K562 (cell line): ENCODE measurements around the gene PPP4C. TPM values are rescaled to one million over a fixed set of nuclear protein-coding genes. Genes with fewer than 3 reads are reported as not detected.

Experiments
- ADNP ChIP-seq: fragments of 200-800 bp; sonication (Bioruptor generic); IDR thresholded peaks from 2 replicates; pipeline ENCODE4 v1.6.1; 2016; ENCODE audit warnings: missing genetic modification characterization, missing compliant biosample characterization
- ATF7 ChIP-seq: fragments of 450-650 bp; IDR thresholded peaks from 2 replicates; pipeline ENCODE4 v1.7.1; 2014; ENCODE audit warnings: mild to moderate bottlenecking, moderate library complexity
- CEBPG ChIP-seq, 3 experiments: fragments of 200-800 bp in 1 of 3; sonication (Bioruptor generic) in 1 of 3; sonication (generic) in 1 of 3; formaldehyde crosslinking in 1 of 3; IDR thresholded peaks in 2 of 3; conservative IDR thresholded peaks in 1 of 3; 2 replicates each; pipeline versions ENCODE4 v1.6.1 to v1.8.0; 2016 to 2022; ENCODE audit warnings: missing compliant biosample characterization in 2 of 3, missing genetic modification characterization in 2 of 3, mild to moderate bottlenecking in 1 of 3, missing genetic modification reagents in 1 of 3
- HNRNPUL1 ChIP-seq: fragments of 200-400 bp; formaldehyde crosslinking; IDR thresholded peaks from 2 replicates; pipeline ENCODE4 v1.6.1; 2017; ENCODE audit warnings: low read length
- ILF3 ChIP-seq: fragments of 450-650 bp; IDR thresholded peaks from 2 replicates; pipeline ENCODE4 v1.6.1; 2018; ENCODE audit warnings: antibody characterized with exemption, mild to moderate bottlenecking, moderate library complexity, borderline replicate concordance
- PHTF2 ChIP-seq: fragments of 250-450 bp; sonication (Bioruptor Pico); IDR thresholded peaks from 2 replicates; pipeline ENCODE4 v1.5.0; 2021; ENCODE audit warnings: mild to moderate bottlenecking
- POLR2H ChIP-seq: IDR thresholded peaks from 2 replicates; pipeline ENCODE4 v1.6.1; 2016; ENCODE audit warnings: missing genetic modification characterization, low read depth, mild to moderate bottlenecking, control low read depth, missing compliant biosample characterization, moderate library complexity
- RB1 ChIP-seq: fragments of 450-650 bp; IDR thresholded peaks from 2 replicates; pipeline ENCODE4 v1.6.1; 2017; ENCODE audit warnings: low read depth, mild to moderate bottlenecking
- STAT5A ChIP-seq: IDR thresholded peaks from 2 replicates; pipeline ENCODE4 v1.6.1; 2012; ENCODE audit warnings: low read length, inconsistent platforms, borderline replicate concordance
- STAT5B ChIP-seq: fragments of 250-450 bp; sonication (Bioruptor Pico); IDR thresholded peaks from 2 replicates; pipeline ENCODE4 v1.8.0; 2021; ENCODE audit warnings: mild to moderate bottlenecking, inconsistent platforms
- ZNF174 ChIP-seq: fragments of 250-450 bp; sonication (Bioruptor Pico); IDR thresholded peaks from 2 replicates; pipeline ENCODE4 v1.4.0; 2020; ENCODE audit warnings: mild to moderate bottlenecking
- ZNF274 ChIP-seq: IDR thresholded peaks from 2 replicates; pipeline ENCODE4 v1.6.1; 2011; ENCODE audit warnings: low read depth, mild to moderate bottlenecking, low read length, moderate library complexity, borderline replicate concordance
- ZNF316 ChIP-seq: fragments of 450-650 bp; IDR thresholded peaks from 2 replicates; pipeline ENCODE4 v1.6.1; 2016
- ZNF354B ChIP-seq: fragments of 250-450 bp; sonication (Bioruptor Pico); IDR thresholded peaks from 2 replicates; pipeline ENCODE4 v1.4.0; 2020
- ZNF445 ChIP-seq: fragments of 250-450 bp; sonication (Bioruptor Pico); IDR thresholded peaks from 2 replicates; pipeline ENCODE4 v1.4.0; 2020; ENCODE audit warnings: low read depth, mild to moderate bottlenecking, moderate library complexity
- polyA plus RNA-seq, 8 experiments: library from polyadenylated mRNA; depleted of rRNA in 4 of 8; stranded (reverse) in 5 of 8; unstranded in 3 of 8; fragments of >200 nt; fragmentation: Nextera tagmentation in 2 of 8; fragmentation: Illumina TruSeq in 1 of 8; extraction: Ambion mirVana in 2 of 8; extraction: Trizol in 1 of 8; gene quantifications; 2 replicates each; pipeline versions ENCODE4 v1.2.1 to v1.2.3, GENCODE V29; 2011 to 2014; ENCODE audit warnings: inconsistent platforms in 1 of 8, missing spikeins in 1 of 8
- total RNA-seq, 7 experiments: library from RNA; depleted of rRNA in 6 of 7; stranded (reverse); fragments of >200 nt in 6 of 7; fragmentation: Illumina TruSeq in 2 of 7; extraction: Trizol in 2 of 7; gene quantifications; 2 replicates each; pipeline versions ENCODE4 v1.2.1 to v1.2.3, GENCODE V29; 2011 to 2021; ENCODE audit warnings: low replicate concordance in 1 of 7
- TF ChIP-seq, protein P1 (sequence below): fragments of 250-450 bp; sonication (Bioruptor Pico); IDR thresholded peaks from 2 replicates; pipeline ENCODE4 v1.5.0; 2020; ENCODE audit warnings: mild to moderate bottlenecking, borderline replicate concordance
- TF ChIP-seq, protein P2 (sequence below): fragments of 200-800 bp; sonication (Bioruptor generic); IDR thresholded peaks from 2 replicates; pipeline ENCODE4 v1.6.1; 2017; ENCODE audit warnings: missing genetic modification characterization, missing compliant biosample characterization
- TF ChIP-seq, protein P3 (sequence below), 2 experiments: IDR thresholded peaks in 1 of 2; conservative IDR thresholded peaks in 1 of 2; 2 replicates each; pipeline ENCODE4 v1.6.1; 2016; ENCODE audit warnings: low read depth in 2 of 2, mild to moderate bottlenecking in 1 of 2, missing compliant biosample characterization in 1 of 2, missing genetic modification characterization in 1 of 2, moderate library complexity in 1 of 2
- TF ChIP-seq, protein P4 (sequence below): fragments of 450-650 bp; formaldehyde crosslinking; conservative IDR thresholded peaks from 2 replicates; pipeline ENCODE4 v1.4.0; 2022; ENCODE audit warnings: mild to moderate bottlenecking, missing genetic modification characterization

Gene PPP4C
- total and polyA plus RNA-seq, 9 of the 15 experiments (the other 6 are each of a cell fraction or from before 2014, with no cell fraction given): 3.5 to 183 (median 131) TPM

DNA sequence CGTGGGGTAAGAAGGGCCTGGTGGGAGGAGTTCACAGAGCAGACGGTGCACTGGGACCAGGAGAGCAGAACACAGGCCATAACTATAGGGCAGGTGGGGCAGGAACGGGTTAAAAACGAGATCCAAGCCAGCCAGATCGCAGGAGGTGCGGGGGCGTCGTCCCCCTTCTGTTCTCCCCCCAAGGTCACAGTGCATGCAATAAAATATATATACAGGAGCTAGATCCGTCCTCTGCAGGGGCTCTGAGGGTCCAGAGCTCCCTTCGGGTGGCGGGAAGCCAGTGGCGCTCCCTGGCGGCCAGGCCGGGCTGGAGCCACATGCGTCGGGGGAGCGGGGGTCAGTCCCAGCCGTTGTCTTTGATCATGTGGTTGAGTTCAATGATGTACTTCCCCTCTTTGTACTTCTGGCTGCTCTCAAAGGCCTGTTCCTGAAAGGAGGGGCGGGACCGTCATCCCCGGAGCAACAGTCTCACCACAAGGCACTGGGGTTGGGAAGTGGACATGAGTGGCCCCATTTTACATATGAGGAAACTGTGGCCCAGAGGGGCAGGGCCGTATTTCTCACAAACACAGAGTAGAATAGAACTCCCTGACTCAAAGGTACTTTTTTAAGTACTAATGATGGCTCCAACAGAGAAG, 16.7 kb downstream of the PPP4C start (continued):
- TF ChIP-seq, protein P1, sequence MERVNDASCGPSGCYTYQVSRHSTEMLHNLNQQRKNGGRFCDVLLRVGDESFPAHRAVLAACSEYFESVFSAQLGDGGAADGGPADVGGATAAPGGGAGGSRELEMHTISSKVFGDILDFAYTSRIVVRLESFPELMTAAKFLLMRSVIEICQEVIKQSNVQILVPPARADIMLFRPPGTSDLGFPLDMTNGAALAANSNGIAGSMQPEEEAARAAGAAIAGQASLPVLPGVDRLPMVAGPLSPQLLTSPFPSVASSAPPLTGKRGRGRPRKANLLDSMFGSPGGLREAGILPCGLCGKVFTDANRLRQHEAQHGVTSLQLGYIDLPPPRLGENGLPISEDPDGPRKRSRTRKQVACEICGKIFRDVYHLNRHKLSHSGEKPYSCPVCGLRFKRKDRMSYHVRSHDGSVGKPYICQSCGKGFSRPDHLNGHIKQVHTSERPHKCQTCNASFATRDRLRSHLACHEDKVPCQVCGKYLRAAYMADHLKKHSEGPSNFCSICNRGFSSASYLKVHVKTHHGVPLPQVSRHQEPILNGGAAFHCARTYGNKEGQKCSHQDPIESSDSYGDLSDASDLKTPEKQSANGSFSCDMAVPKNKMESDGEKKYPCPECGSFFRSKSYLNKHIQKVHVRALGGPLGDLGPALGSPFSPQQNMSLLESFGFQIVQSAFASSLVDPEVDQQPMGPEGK (CRISPR knock-in tag): peak; percentile 76; the same call in 1 of the 2 replicates
- TF ChIP-seq ATF7: peak; percentile 60; the same call in 1 of the 2 replicates
- no peak for TF ChIP-seq POLR2H (tag)
- no peak for TF ChIP-seq ILF3
- 0 out of 2 replicates have a peak, but pooled peaks have one; percentile 7 for TF ChIP-seq CEBPG (CRISPR knock-in tag; IDR thresholded peaks at IDR 0.05)
- TF ChIP-seq CEBPG (tag; conservative IDR thresholded peaks at IDR 0.05 in 1 of 2, IDR thresholded peaks at IDR 0.05 in 1 of 2): no peak
- TF ChIP-seq PHTF2 (CRISPR knock-in tag): peak; percentile 67; the same call in 1 of the 2 replicates
- peak; percentile 85; the same call in 1 of the 2 replicates for TF ChIP-seq ZNF445 (CRISPR knock-in tag)
- TF ChIP-seq, protein P2, sequence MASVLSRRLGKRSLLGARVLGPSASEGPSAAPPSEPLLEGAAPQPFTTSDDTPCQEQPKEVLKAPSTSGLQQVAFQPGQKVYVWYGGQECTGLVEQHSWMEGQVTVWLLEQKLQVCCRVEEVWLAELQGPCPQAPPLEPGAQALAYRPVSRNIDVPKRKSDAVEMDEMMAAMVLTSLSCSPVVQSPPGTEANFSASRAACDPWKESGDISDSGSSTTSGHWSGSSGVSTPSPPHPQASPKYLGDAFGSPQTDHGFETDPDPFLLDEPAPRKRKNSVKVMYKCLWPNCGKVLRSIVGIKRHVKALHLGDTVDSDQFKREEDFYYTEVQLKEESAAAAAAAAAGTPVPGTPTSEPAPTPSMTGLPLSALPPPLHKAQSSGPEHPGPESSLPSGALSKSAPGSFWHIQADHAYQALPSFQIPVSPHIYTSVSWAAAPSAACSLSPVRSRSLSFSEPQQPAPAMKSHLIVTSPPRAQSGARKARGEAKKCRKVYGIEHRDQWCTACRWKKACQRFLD (CRISPR knock-in tag): peak; percentile 89
- TF ChIP-seq ZNF316: no peak
- TF ChIP-seq ADNP: peak; percentile 82
- peak; percentile 80 for TF ChIP-seq ZNF354B
- 0 out of 2 replicates have a peak, but pooled peaks have one; percentile 33 for TF ChIP-seq ZNF174 (CRISPR knock-in tag)
- TF ChIP-seq, protein P3, sequence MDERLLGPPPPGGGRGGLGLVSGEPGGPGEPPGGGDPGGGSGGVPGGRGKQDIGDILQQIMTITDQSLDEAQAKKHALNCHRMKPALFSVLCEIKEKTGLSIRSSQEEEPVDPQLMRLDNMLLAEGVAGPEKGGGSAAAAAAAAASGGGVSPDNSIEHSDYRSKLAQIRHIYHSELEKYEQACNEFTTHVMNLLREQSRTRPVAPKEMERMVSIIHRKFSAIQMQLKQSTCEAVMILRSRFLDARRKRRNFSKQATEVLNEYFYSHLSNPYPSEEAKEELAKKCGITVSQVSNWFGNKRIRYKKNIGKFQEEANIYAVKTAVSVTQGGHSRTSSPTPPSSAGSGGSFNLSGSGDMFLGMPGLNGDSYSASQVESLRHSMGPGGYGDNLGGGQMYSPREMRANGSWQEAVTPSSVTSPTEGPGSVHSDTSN (CRISPR knock-in tag; IDR thresholded peaks at IDR 0.05; ENCODE audit: low read depth): no peak
- TF ChIP-seq, protein P3 (tag; conservative IDR thresholded peaks at IDR 0.05; ENCODE audit: low read depth): no peak
- TF ChIP-seq ZNF274: no peak
- no peak for TF ChIP-seq STAT5A
- TF ChIP-seq STAT5B (CRISPR knock-in tag): peak; percentile 68
- no peak for TF ChIP-seq HNRNPUL1
- TF ChIP-seq, protein P4, sequence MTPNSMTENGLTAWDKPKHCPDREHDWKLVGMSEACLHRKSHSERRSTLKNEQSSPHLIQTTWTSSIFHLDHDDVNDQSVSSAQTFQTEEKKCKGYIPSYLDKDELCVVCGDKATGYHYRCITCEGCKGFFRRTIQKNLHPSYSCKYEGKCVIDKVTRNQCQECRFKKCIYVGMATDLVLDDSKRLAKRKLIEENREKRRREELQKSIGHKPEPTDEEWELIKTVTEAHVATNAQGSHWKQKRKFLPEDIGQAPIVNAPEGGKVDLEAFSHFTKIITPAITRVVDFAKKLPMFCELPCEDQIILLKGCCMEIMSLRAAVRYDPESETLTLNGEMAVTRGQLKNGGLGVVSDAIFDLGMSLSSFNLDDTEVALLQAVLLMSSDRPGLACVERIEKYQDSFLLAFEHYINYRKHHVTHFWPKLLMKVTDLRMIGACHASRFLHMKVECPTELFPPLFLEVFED (CRISPR knock-in tag): no peak
- peak; percentile 97 for TF ChIP-seq RB1
